AG09319 (cell line): ENCODE measurements around the gene TPRX1.

Source experiments
- DNase-seq: peaks from one replicate; pipeline ENCODE4 v3.0.0-alpha.2; 2010; ENCODE audit warnings: low read depth; ENCODE audit errors: extremely low read depth
- CTCF ChIP-seq: IDR thresholded peaks from 2 replicates; pipeline ENCODE4 v1.5.1; 2011; ENCODE audit warnings: low read depth, mild to moderate bottlenecking, inconsistent platforms, low read length, moderate library complexity

TPRX1 gene

GRCh38 chr19:47762615-47763308 is 41.6 kb downstream of the TPRX1 start:
- no peak for TF ChIP-seq CTCF
- no peak for DNase-seq

- TF ChIP-seq CTCF: no peak
- DNase-seq: no peak
Observed at GRCh38 chr19:47762151-47762550, 42.2 kb downstream of the TPRX1 start.

- DNase-seq: no peak
- no peak for TF ChIP-seq CTCF
Observed at GRCh38 chr19:47761566-47761965, 42.8 kb downstream of the TPRX1 start.

- TF ChIP-seq CTCF: no peak
- no peak for DNase-seq
Observed at GRCh38 chr19:47760632-47760999, 43.7 kb downstream of the TPRX1 start.

GRCh38 chr19:47758443-47758804 is 45.9 kb downstream of the TPRX1 start:
- no peak for TF ChIP-seq CTCF
- no peak for DNase-seq

- no peak for DNase-seq
- TF ChIP-seq CTCF: no peak
Observed at GRCh38 chr19:47757617-47758442, 46.5 kb downstream of the TPRX1 start.

GRCh38 chr19:47756953-47757608 is 47.3 kb downstream of the TPRX1 start:
- DNase-seq: no peak
- TF ChIP-seq CTCF: no peak
